Bone marrow (tissue), 2 donors: ENCODE data around the gene MED31.
"Not testable (repeated sequence)": the region's sequence is repeated elsewhere in the genome, so short reads cannot be mapped to it uniquely, and the experiment has no call there.

ENCODE experiments used
- DNase-seq, 2 donors: peaks; one replicate each; lab custom pipeline; 2025; lab: John Stamatoyannopoulos, UW

MED31 gene

GRCh38 chr17:6626616-6627015 is 24.8 kb downstream of the MED31 start:
- no peak for DNase-seq

GRCh38 chr17:6623941-6624340 is 27.5 kb downstream of the MED31 start:
- no peak for DNase-seq

GRCh38 chr17:6611231-6611630 is 40.2 kb downstream of the MED31 start:
- no peak for DNase-seq

DNA sequence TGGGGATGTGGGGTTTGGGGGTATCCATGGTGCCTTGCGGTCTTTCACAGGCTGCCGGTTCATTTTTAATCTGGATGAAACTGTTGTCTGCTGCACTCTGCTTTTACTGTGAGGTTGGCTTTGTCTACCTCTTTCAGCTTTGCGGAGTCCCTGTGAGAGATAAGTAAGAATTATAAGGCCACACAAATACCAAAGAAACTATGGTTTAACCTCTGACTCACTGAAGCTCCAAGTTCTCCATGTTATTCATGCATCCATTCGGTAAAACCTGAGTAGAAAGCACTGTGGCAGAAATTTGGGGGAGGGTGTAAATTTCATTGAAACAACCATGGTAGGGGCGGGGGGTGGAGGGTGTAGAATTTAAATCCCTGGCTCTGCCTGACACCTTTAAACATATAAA is 41.4 kb downstream of the MED31 start:
- DNase-seq, result no peak

- no peak for DNase-seq
These were observed 43.1 kb downstream of the MED31 start for GRCh38 chr17:6608321-6608720.

DNA sequence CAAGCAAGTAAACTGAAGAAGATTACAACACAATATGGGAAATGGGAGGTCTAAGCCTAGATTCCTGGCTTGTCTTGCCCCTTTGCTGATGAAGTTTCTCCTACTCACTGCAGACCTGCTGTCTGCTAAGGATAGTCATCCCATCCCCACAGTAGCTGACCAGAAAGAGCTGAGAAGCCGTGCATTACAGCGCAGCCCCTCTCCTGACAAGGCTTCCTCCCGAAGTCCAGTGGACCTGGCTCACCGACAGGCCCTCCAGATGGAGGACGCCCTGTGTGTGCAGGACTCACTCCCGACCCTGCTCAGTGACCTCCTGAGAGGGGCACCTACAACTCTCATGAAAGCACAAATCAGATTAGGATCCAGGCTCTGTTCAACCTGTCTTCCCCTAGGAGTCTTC is 46.3 kb downstream of the MED31 start:
- DNase-seq, result no peak

DNA sequence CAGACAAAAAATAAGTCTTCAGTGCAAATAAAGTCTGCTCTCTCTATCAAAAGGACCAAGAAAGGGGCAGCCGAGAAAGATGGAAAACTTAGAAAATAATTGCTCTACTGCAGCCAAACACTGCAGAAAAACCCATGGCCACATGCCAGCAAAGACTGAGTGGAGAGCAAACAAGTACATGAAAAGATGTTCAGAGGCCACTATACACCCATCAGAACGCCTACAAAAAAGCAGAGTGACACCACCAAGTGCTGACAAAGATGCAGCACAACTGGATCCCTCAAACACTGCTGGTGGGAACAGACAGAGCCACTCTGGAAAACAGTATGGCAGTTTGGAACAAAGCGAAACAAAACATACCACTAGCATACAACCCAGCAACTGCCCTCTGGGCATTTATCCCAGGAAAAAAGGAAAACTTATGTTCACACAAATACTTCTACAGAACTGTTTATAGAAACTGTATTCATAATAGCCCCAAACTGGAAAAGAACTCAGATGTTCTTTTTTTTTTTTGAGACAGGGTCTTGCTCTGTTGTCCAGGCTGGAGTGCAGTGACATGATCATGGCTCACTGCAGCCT is 47.6 kb downstream of the MED31 start:
- no peak for DNase-seq

DNA sequence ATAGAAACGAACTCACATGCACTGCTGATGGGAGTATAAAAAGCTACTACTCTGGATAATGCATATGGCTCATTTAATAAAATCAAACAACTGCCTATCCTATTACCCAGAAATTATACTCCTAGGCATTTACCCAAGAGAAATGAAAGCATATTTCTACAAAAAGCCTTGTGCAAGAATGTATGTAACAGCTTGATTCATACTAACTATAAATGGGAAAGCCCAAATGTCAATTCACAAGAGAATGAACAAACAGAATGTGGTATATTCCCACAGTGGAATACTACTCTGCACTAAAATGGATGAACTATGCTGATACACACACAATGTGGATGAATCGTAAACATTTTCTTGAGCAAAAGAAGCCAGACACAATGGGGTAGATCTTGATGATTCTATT is 49.3 kb downstream of the MED31 start:
- no peak for DNase-seq

- DNase-seq, result peak in 1 of 2 donors; percentile 67
These were observed 52.0 kb downstream of the MED31 start for GRCh38 chr17:6599364-6599763.

GRCh38 chr17:6597727-6598126 is 53.7 kb downstream of the MED31 start:
- no peak for DNase-seq

- no peak for DNase-seq
These were observed 54.5 kb downstream of the MED31 start for GRCh38 chr17:6596941-6597340.

- DNase-seq, result no peak
These were observed 54.9 kb downstream of the MED31 start for GRCh38 chr17:6596511-6596910.

DNA sequence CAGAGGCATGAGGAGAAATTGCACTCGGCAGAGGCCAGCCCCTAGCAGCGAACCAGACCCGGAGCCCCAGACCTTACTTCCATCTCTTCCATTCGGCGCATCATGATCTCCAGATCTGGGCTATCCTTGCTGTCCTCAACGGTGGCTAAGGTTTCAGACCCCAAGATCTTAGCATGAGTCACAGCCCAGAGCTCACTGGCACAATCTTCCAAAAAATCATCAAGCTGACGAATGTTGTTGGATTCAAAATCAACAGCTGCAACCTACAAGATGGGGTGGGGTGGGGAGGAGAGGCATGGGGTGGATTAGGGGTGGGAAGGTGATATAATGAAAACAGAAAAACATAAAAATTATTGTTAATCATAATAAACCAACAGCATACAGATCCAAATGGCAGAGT is 55.3 kb downstream of the MED31 start:
- no peak for DNase-seq

DNA sequence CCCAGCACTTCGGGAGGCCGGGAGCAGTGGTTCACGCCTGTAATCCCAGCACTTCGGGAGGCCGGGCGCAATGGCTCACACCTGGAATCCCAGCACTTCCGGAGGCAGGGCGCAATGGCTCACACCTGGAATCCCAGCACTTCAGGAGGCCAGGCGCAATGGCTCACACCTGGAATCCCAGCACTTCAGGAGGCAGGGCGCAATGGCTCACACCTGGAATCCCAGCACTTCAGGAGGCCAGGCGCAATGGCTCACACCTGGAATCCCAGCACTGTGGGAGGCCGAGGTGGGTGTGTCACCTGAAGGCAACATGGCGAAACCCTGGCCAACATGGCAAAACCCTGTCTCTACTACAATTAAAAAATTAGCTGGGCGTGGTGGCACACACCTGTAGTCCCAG is 58.0 kb downstream of the MED31 start:
- not testable (repeated sequence) for DNase-seq
